Spleen (tissue), 7 donors: ENCODE results near the gene UNC50.

Experiments used
- POLR2A ChIP-seq, 3 donors: fragments of 450-650 bp; IDR thresholded peaks; one replicate each; pipeline ENCODE4 v1.5.1; 2017; ENCODE audit warnings: antibody characterized with exemption in 3 of 3, mild to moderate bottlenecking in 1 of 3
- POLR2AphosphoS5 ChIP-seq, 3 donors: sonication (generic); formaldehyde crosslinking; IDR thresholded peaks; one replicate each; pipeline ENCODE4 v1.5.1; 2017; ENCODE audit warnings: antibody characterized with exemption in 3 of 3
- TF ChIP-seq, protein P1 (sequence below), 11 experiments: fragments of 200-600 bp in 7 of 11; fragments of 450-650 bp in 4 of 11; sonication (generic) in 4 of 11; IDR thresholded peaks in 8 of 11; conservative IDR thresholded peaks in 3 of 11; 1 replicate in 7 of 11; 2 replicates in 4 of 11; pipeline versions ENCODE4 v1.4.0 to v1.8.0; 2016 to 2021; ENCODE audit warnings: antibody characterized with exemption in 11 of 11, inconsistent platforms in 4 of 11, mild to moderate bottlenecking in 1 of 11
- donor health status: DM: no; HTN: no; CAD: no; lungs with moderate emphysema.
- donor health status: DM: no; HTN: no; CAD: no.
- donor health status: DM: no; HTN: no; CAD: no.

DNA sequence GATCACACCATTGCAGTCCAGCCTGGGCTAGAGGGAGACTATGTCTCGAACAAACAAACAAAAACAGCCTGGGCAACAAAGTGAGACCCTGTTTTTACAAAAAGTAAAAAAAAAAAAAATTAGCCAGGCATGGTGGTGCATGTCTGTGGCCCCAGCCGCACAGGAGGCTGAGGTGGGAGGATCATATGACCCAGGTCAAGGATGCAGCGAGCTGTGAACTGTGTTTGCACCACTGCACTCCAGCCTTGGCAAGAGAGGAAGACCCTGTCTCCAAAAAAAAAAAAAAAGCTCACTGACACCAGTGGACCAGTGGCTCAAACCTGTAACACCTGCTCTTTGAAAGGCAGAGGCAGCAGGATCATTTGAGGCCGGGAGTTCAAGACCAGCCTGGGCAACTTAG is 40.1 kb downstream of the UNC50 start:
- TF ChIP-seq, protein P1, sequence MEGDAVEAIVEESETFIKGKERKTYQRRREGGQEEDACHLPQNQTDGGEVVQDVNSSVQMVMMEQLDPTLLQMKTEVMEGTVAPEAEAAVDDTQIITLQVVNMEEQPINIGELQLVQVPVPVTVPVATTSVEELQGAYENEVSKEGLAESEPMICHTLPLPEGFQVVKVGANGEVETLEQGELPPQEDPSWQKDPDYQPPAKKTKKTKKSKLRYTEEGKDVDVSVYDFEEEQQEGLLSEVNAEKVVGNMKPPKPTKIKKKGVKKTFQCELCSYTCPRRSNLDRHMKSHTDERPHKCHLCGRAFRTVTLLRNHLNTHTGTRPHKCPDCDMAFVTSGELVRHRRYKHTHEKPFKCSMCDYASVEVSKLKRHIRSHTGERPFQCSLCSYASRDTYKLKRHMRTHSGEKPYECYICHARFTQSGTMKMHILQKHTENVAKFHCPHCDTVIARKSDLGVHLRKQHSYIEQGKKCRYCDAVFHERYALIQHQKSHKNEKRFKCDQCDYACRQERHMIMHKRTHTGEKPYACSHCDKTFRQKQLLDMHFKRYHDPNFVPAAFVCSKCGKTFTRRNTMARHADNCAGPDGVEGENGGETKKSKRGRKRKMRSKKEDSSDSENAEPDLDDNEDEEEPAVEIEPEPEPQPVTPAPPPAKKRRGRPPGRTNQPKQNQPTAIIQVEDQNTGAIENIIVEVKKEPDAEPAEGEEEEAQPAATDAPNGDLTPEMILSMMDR (IDR thresholded peaks at IDR 0.05 in 8 of 11, conservative IDR thresholded peaks at IDR 0.05 in 3 of 11) = no peak
- no peak for TF ChIP-seq POLR2A (IDR thresholded peaks at IDR 0.05)
- TF ChIP-seq POLR2AphosphoS5 (IDR thresholded peaks at IDR 0.05) = no peak
